ENCODE measurements around the gene ZSCAN12. TPM values are rescaled to one million over a fixed set of nuclear protein-coding genes. Genes with fewer than 3 reads are reported as not detected.

ZSCAN12 gene
- total RNA-seq, 1 experiment from 2014 or later, result 0.81 TPM

DNA sequence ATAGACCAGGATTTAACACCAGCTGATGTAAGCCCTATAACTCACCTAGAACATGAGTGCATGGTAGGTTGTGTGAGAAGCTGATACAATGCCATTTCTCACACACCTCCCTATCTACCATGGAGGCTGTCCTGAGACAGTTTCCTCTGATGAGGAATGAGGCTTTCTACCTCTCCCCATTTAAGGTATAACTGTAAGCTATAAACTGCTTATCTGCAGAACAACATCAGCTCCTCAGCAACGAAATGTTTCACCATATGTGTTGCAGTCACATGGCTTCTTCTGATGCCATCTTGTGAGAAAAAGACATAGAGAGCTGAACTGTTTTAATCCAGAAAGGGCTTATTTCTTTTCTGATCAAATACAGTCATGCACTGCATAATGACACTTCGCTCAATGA lies 29.1 kb downstream of the ZSCAN12 start:
- no peak for TF ChIP-seq EGR1 (IDR thresholded peaks at IDR 0.05; ENCODE audit: low read depth)
- no peak for TF ChIP-seq ZNF274 (IDR thresholded peaks at IDR 0.05; ENCODE audit: low read depth, low read length)
- TF ChIP-seq CTCF (IDR thresholded peaks at IDR 0.05 in 2 of 3, conservative IDR thresholded peaks at IDR 0.05 in 1 of 3; ENCODE audit: borderline replicate concordance in 1 of 3, insufficient read depth in 1 of 3, low read depth in 2 of 3, low read length in 2 of 3), result no peak
- TF ChIP-seq CBX3 (IDR thresholded peaks at IDR 0.05; ENCODE audit: low read depth), result no peak
- TF ChIP-seq SIN3A (IDR thresholded peaks at IDR 0.05; ENCODE audit: low read depth), result no peak
- TF ChIP-seq ELF1 (IDR thresholded peaks at IDR 0.05; ENCODE audit: borderline replicate concordance, low read depth), result no peak
- TF ChIP-seq POLR2AphosphoS5 (IDR thresholded peaks at IDR 0.05; ENCODE audit: low read depth, low read length), result no peak
- no peak for TF ChIP-seq MAX (IDR thresholded peaks at IDR 0.05)
- TF ChIP-seq EZH2phosphoT487 (IDR thresholded peaks at IDR 0.05; ENCODE audit: borderline replicate concordance), result no peak
- no peak for TF ChIP-seq SRF (IDR thresholded peaks at IDR 0.05; ENCODE audit: low read depth)
- TF ChIP-seq SP1 (IDR thresholded peaks at IDR 0.05; ENCODE audit: low read depth), result no peak
- no peak for TF ChIP-seq YY1 (IDR thresholded peaks at IDR 0.05; ENCODE audit: extremely low read depth, insufficient replicate concordance, low read depth, low read length)
- no peaks in the 10 kb centered on the region for H3K4me1 ChIP-seq (ENCODE audit: control insufficient read depth in 1 of 2, insufficient read depth in 2 of 2, low read length in 2 of 2)
- no peaks in the 10 kb centered on the region for H3K9me2 ChIP-seq (ENCODE audit: insufficient read depth)
- intact Hi-C loops (cut with micrococcal nuclease), result no loop called here
- ChIA-PET CTCF (interaction anchor here (0.8 kb wide), 1 partner anchor 14 kb away, joined by 3 read pairs; no protein-coding TSS in a partner anchor), RAD21 (ENCODE audit: low non-redundant PET in 1 of 2, low total read pairs in 2 of 2, uncharacterized antibody in 2 of 2, unreplicated experiment in 2 of 2) (no interaction called here), POLR2A (interaction anchor here (1.0 kb wide), 1 partner anchor 14 kb away, joined by 3 read pairs; no protein-coding TSS in a partner anchor)
- no peak overlapping the region for H2AFZ ChIP-seq (ENCODE audit: low read depth, low read length, poor library complexity, severe bottlenecking)
- no peaks in the 10 kb centered on the region for H4K20me1 ChIP-seq (ENCODE audit: insufficient read depth)
- no peak overlapping the region for H3K4me3 ChIP-seq (replicated peaks in 1 of 2; ENCODE audit: low read depth in 1 of 2, low read length in 2 of 2)
- peaks cover 6 to 8% of the 10 kb centered on the region in 2 experiments; a peak in 3 of 4 replicates for H3K36me3 ChIP-seq (ENCODE audit: control insufficient read depth in 1 of 2, insufficient read depth in 2 of 2, low read length in 2 of 2)
- ATAC-seq (no peak), DNase-seq (ENCODE audit: low read depth, low spot score) (no peak)
- H3K79me2 ChIP-seq (ENCODE audit: insufficient read depth, low read length), result no peaks in the 10 kb centered on the region
- no peak overlapping the region for H3K27ac ChIP-seq (ENCODE audit: low read depth, low read length)
- no TSS peak for BruUV-seq (replicated peaks)
- no peak overlapping the region for H3K4me2 ChIP-seq (ENCODE audit: low read length)
- H3K9ac ChIP-seq (ENCODE audit: low read length), result no peak overlapping the region
- no peaks in the 10 kb centered on the region for H3K9me3 ChIP-seq (ENCODE audit: control insufficient read depth in 1 of 2, insufficient read depth in 1 of 2, low read depth in 1 of 2, low read length in 2 of 2)
- H3K27me3 ChIP-seq (ENCODE audit: insufficient read depth, low read length), result no peaks in the 10 kb centered on the region
